ENCODE measurements around the gene CTNNAL1. TPM values are rescaled to one million over a fixed set of nuclear protein-coding genes. Genes with fewer than 3 reads are reported as not detected.
A peak's percentile ranks its signal among the peaks of the same experiment; 100 is the strongest.

The CTNNAL1 gene
- total and polyA plus RNA-seq, 9 of the 15 experiments (the other 6 are each of a cell fraction or from before 2014, with no cell fraction given) = 23.2 to 78.0 (median 46.7) TPM

GRCh38 chr9:108933718-108934322 lies 79.5 kb downstream of the CTNNAL1 start, which contains the start of gene ELP1 (continued):
- no peak for TF ChIP-seq WHSC1 (IDR thresholded peaks at IDR 0.05; ENCODE audit: low read length)
- TF ChIP-seq PTBP1 (IDR thresholded peaks at IDR 0.05; ENCODE audit: low read depth, low read length) = no peak
- TF ChIP-seq NFXL1 (CRISPR knock-in tag; IDR thresholded peaks at IDR 0.05) = no peak
- no peak for TF ChIP-seq MEIS2 (IDR thresholded peaks at IDR 0.05; ENCODE audit: partially characterized antibody)
- TF ChIP-seq CSDE1 (IDR thresholded peaks at IDR 0.05) = peak in 1 of 2 experiments; percentile 61; a peak in 1 of 4 replicates
- TF ChIP-seq CEBPB (tag; IDR thresholded peaks at IDR 0.05) = no peak
- TF ChIP-seq JUNB (CRISPR knock-in tag; conservative IDR thresholded peaks at IDR 0.05) = peak; percentile 93
- 0 out of 2 replicates have a peak, but pooled peaks have one; percentile 33 for TF ChIP-seq MTA3 (IDR thresholded peaks at IDR 0.05; ENCODE audit: borderline replicate concordance)
- no peak for TF ChIP-seq RAD51 (IDR thresholded peaks at IDR 0.05; ENCODE audit: borderline replicate concordance, low read depth)
- no peak for TF ChIP-seq SPI1 (IDR thresholded peaks at IDR 0.05; ENCODE audit: borderline replicate concordance, low read depth, low read length)
- 0 out of 2 replicates have a peak, but pooled peaks have one; percentile 4 for TF ChIP-seq ZBTB26 (CRISPR knock-in tag; IDR thresholded peaks at IDR 0.05)
- TF ChIP-seq MTF1 (CRISPR knock-in tag; IDR thresholded peaks at IDR 0.05; ENCODE audit: borderline replicate concordance) = no peak
- no peak for TF ChIP-seq ZNF707 (CRISPR knock-in tag; conservative IDR thresholded peaks at IDR 0.05)
- no peak for TF ChIP-seq ZNF644 (tag; IDR thresholded peaks at IDR 0.05; ENCODE audit: low read depth)
- no peak for TF ChIP-seq NR0B1 (IDR thresholded peaks at IDR 0.05; ENCODE audit: partially characterized antibody)
- TF ChIP-seq NONO (IDR thresholded peaks at IDR 0.05; ENCODE audit: low read depth in 2 of 2, low read length in 1 of 2) = 0 out of 4 replicates have a peak, but pooled peaks of 1 of the 2 experiments have one; percentile 34
- no peak for TF ChIP-seq NFRKB (IDR thresholded peaks at IDR 0.05; ENCODE audit: low read depth)
- peak; percentile 94 for TF ChIP-seq ATF1 (CRISPR knock-in tag; IDR thresholded peaks at IDR 0.05)
- TF ChIP-seq ATF1 (tag; IDR thresholded peaks at IDR 0.05) = peak; percentile 99
- TF ChIP-seq TCF15 (CRISPR knock-in tag; IDR thresholded peaks at IDR 0.05) = no peak
- TF ChIP-seq MLLT1 (IDR thresholded peaks at IDR 0.05) = 0 out of 4 replicates have a peak, but pooled peaks have one; percentile 50 to 63
- TF ChIP-seq GATAD2B (IDR thresholded peaks at IDR 0.05; ENCODE audit: borderline replicate concordance) = no peak
- no peak for TF ChIP-seq HOMEZ (CRISPR knock-in tag; IDR thresholded peaks at IDR 0.05)
- TF ChIP-seq SMAD4 (CRISPR knock-in tag; conservative IDR thresholded peaks at IDR 0.05) = peak; percentile 65
- no peak; the same call in 1 of the 2 replicates for TF ChIP-seq RFX5 (IDR thresholded peaks at IDR 0.05; ENCODE audit: low read depth, low read length)
